GM11168 (cell line): Measurements from ENCODE around the gene C9orf57.
"Not testable (repeated sequence)": the region's sequence is repeated elsewhere in the genome, so short reads cannot be mapped to it uniquely, and the experiment has no call there.

Source experiments
- in situ Hi-C: fragments of 300-500 bp; cut with MboI; formaldehyde crosslinking; loops from one replicate; pipeline ENCODE4 v1.12.0; 2022; ENCODE audit warnings: low sequenced_read_pairs; ENCODE audit not compliant: unreplicated experiment

C9orf57 gene

GRCh38 chr9:72030767-72031166 is 29.6 kb downstream of the C9orf57 start:
- in situ Hi-C loops = loop anchor here (5.0 to 25.0 kb wide), 3 partner anchors 223 to 418 kb away; no protein-coding TSS in a partner anchor

DNA sequence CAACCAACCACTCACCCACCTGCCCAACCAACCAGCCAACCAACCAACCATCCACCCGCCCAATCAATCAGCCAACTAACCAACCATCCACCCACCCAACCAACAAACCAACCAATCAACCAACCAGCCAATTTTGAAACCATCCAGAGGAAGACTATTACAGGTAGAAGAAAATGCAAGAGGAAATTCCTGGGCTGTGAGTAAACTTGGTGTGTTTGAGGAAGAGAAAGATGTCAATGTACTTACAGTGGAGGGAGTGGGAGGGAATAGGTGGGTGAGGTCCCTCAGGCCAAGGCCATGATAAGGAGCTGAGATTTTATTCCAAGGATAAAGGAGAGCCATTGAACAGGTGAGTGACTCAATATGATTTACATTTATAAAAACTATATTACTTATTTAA is 30.4 kb downstream of the C9orf57 start:
- in situ Hi-C loops = loop anchor here (5.0 to 25.0 kb wide), 3 partner anchors 223 to 418 kb away; no protein-coding TSS in a partner anchor

DNA sequence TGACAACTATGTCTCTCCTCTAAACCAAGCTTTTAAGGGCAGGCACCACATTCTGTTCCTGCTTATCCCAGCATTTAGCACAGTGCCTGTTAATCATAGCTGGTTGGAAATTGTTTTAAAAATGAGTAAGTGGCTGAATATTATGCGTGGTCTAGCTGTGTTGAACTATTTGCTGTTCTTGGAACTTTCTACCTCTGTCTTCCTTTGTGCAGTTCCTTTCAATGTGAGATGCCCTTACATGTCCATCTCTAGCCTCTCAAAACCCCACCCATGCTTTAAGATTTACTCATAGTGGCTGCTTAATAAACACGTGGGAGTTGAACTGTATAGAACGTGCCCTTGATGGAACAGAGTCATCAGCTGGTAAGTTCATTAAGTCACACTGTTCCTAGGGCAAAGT is 34.5 kb downstream of the C9orf57 start:
- in situ Hi-C loops = loop anchor here (25.0 kb wide), 1 partner anchor 414 kb away; no protein-coding TSS in a partner anchor

DNA sequence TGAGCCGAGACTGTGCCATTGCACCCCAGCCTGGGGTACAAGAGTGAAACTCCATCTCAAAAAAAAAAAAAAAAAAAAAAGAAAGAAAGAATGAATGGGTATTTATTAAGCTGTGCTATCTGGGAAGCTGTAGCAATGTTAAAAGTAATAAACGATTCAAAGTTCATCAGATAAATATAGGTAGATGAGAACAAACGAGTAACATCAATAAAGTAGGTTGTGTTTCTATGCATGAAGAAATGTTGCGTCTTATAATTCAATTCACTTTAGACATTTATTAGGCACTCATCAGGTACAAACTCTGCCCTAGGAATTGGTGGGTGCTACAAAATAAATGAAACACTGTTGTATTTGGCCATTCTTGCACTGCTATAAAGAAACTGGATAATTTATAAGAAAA is 36.8 kb downstream of the C9orf57 start:
- in situ Hi-C loops = no loop called here

DNA sequence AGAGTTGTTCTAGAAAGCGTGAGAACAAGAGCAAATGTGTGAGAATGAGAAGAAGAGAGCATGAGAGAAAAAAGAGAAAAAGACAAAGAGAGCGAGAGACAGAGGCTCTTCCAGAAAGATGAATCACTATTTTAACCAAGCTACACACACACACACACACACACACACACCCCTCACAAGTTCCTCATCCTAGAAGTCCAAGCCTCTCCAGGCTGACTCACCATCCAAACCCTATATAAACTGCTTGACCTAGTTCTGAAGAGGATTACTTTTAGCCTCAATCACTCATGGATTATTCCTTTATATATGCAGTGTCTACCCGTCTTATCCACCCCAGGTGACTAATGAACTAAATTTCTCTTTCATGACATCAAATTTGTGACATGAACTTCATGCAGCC is 37.6 kb downstream of the C9orf57 start:
- in situ Hi-C loops = no loop called here

DNA sequence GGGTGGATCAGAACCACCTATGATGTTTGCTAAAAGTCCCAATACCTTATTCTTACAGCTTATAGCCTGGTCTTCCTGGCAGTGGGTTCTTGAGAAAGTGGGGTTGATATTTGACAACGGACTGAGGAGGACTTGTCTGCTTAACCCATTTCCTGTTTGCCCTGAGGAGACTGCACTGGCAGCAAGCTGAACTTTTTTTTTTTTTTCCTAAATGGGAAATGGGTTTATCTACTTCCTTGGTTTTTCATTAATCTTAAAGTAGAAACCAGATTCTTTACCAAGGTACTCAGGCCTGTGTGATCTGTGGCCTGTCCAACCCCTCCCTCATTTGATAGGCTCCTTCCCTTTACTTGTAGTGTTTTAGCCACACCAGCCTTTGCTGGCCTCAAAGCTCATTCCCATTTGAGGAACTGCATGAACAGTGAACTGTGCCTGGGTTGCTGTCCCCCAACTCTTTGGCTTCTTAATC is 47.1 kb downstream of the C9orf57 start:
- in situ Hi-C loops = loop anchor here (10.0 kb wide), 1 partner anchor 199 kb away; no protein-coding TSS in a partner anchor

DNA sequence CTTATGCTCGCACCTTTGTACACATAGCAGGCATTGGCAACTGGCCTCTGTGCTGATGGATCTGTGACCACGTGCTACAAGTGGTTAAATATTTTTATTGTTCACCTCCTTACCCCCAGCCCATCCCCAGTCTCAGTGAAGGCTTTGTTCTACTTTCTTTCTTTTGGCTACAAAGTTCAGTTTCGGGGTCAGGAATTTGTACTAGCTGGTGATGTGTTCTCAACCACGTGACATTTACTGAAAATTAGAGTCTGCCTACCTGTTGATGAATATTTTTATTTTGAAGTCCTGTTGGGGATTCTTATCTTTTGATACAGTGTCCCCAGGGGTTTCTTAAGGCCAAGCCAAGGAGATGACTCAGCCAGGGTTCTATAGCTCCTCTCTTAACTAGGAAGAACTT is 47.8 kb downstream of the C9orf57 start:
- in situ Hi-C loops = loop anchor here (10.0 kb wide), 1 partner anchor 198 kb away; no protein-coding TSS in a partner anchor

DNA sequence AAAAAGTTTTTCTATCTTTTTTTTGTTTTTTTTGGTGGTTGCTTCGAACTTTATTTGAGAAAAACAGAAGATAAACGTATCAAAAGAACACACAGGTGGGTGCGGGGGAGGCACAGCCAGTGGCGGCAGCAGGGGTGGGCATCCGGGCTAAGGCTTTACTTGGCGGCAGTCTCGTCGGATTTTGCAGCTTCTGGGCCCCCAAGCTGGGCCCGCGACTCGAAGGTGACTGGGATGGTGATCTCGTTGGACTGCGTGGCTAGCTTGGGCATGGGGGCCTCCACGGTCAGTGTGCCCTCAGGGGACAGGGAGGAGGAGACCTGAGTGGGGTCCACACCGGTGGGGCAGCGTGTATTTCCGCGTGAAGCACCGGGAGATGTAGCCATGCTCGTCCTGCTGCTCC is 52.7 kb downstream of the C9orf57 start:
- in situ Hi-C loops = not testable (repeated sequence)

DNA sequence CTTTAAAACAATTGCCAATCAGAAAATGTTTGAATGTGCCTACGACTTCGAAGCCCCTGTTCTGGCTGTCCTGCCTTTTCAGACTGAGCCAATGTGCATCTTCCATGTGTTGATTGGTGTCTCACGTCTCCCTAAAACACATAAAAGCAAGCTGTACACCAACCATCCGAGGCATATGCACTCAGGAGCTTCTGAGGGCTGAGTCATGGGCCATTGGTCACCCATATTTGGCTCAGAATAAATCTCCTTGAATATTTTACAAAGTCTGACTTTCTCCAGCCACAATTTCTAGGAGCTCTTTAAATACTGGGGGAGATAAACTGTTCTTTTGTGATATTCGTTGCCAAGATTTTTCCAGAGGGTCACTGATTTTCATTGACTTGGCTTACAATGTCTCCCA is 53.9 kb downstream of the C9orf57 start:
- in situ Hi-C loops = no loop called here

GRCh38 chr9:72005451-72005850 is 55.0 kb downstream of the C9orf57 start:
- in situ Hi-C loops = no loop called here
